EH (cell line): Measurements from ENCODE around the gene MRPL21.
"Not testable (repeated sequence)": the region's sequence is repeated elsewhere in the genome, so short reads cannot be mapped to it uniquely, and the experiment has no call there.

Source experiments
- DNase-seq: peaks from one replicate; pipeline ENCODE4 v3.0.0-alpha.2; 2015; ENCODE audit warnings: low read depth

MRPL21 gene

GRCh38 chr11:68868221-68868835 is 35.3 kb downstream of the MRPL21 start:
- no peak for DNase-seq

GRCh38 chr11:68867066-68867465 is 36.6 kb downstream of the MRPL21 start:
- no peak for DNase-seq

- DNase-seq, result no peak
Observed at GRCh38 chr11:68865241-68865640, 38.4 kb downstream of the MRPL21 start.

- DNase-seq, result peak; percentile 53
Observed at GRCh38 chr11:68863553-68864265, 39.9 kb downstream of the MRPL21 start.

- DNase-seq, result no peak
Observed at GRCh38 chr11:68862421-68862820, 41.2 kb downstream of the MRPL21 start.

- DNase-seq, result peak; percentile 18
Observed at GRCh38 chr11:68859123-68859522, 44.5 kb downstream of the MRPL21 start.

- DNase-seq, result no peak
Observed at GRCh38 chr11:68857037-68857586, 46.5 kb downstream of the MRPL21 start.

GRCh38 chr11:68856425-68857030 is 47.1 kb downstream of the MRPL21 start:
- DNase-seq, result not testable (repeated sequence)

- DNase-seq, result peak; percentile 51
Observed at GRCh38 chr11:68855205-68855981, 48.2 kb downstream of the MRPL21 start.

GRCh38 chr11:68854273-68854958 is 49.2 kb downstream of the MRPL21 start:
- DNase-seq, result no peak

GRCh38 chr11:68852628-68853027 is 51.0 kb downstream of the MRPL21 start:
- DNase-seq, result no peak

- DNase-seq, result no peak
Observed at GRCh38 chr11:68848429-68848828, 55.2 kb downstream of the MRPL21 start.

- no peak for DNase-seq
Observed at GRCh38 chr11:68847395-68847794, 56.2 kb downstream of the MRPL21 start.

GRCh38 chr11:68845351-68846002 is 58.2 kb downstream of the MRPL21 start:
- DNase-seq, result no peak

- no peak for DNase-seq
Observed at GRCh38 chr11:68844801-68845200, 58.8 kb downstream of the MRPL21 start.

- DNase-seq, result no peak
Observed at GRCh38 chr11:68844376-68844775, 59.3 kb downstream of the MRPL21 start.

- DNase-seq, result peak; percentile 15
Observed at GRCh38 chr11:68843703-68844312, 59.8 kb downstream of the MRPL21 start.

- DNase-seq, result peak; percentile 64
Observed at GRCh38 chr11:68843052-68843561, 60.5 kb downstream of the MRPL21 start.

GRCh38 chr11:68842427-68843051 is 61.1 kb downstream of the MRPL21 start:
- no peak for DNase-seq
